Cardiac muscle cell (in vitro differentiated cells and primary cell): ENCODE data around the gene RBM18. TPM values are rescaled to one million over a fixed set of nuclear protein-coding genes. Genes with fewer than 3 reads are reported as not detected.
A peak's percentile ranks its signal among the peaks of the same experiment; 100 is the strongest.

Source experiments
- DNase-seq, 2 donors: peaks; one replicate each; pipeline versions ENCODE4 v3.0.0 to v3.0.0-alpha.2; 2010 to 2017; ENCODE audit warnings: low read depth in 1 of 2, low spot score in 1 of 2
- H3K27ac ChIP-seq: fragments of 200-600 bp; sonication (generic); 2 replicates; pipeline ENCODE4 v1.5.1; 2016
- H3K27me3 ChIP-seq: fragments of 200-600 bp; sonication (generic); 2 replicates; pipeline ENCODE4 v1.6.0; 2016; ENCODE audit warnings: control low read depth
- H3K36me3 ChIP-seq: fragments of 200-600 bp; sonication (generic); 2 replicates; pipeline ENCODE4 v1.5.1; 2016; ENCODE audit warnings: control low read depth
- H3K4me1 ChIP-seq: fragments of 200-600 bp; sonication (generic); 2 replicates; pipeline ENCODE4 v1.8.1; 2017; ENCODE audit warnings: low read depth, mild to moderate bottlenecking, mixed run types
- H3K4me3 ChIP-seq: fragments of 200-600 bp; sonication (generic); 2 replicates; pipeline ENCODE4 v1.5.1; 2016; ENCODE audit warnings: mild to moderate bottlenecking
- H3K9me3 ChIP-seq: fragments of 200-600 bp; sonication (generic); 2 replicates; pipeline ENCODE4 v1.5.1; 2017; ENCODE audit warnings: low read depth, mild to moderate bottlenecking, control low read depth
- polyA plus RNA-seq: library from polyadenylated mRNA; unstranded; fragments of >200 nt; fragmentation: Nextera tagmentation; extraction: Ambion mirVana; gene quantifications from 2 replicates; pipeline ENCODE4 v1.2.1, GENCODE V29; 2016
- total RNA-seq: library from RNA; depleted of rRNA; stranded (reverse); fragments of >200 nt; gene quantifications from 2 replicates; pipeline ENCODE4 v1.2.3, GENCODE V29; 2016
- TF ChIP-seq, protein P1 (sequence below): IDR thresholded peaks from 2 replicates; pipeline ENCODE4 v1.5.1; 2012; ENCODE audit warnings: low read depth, mild to moderate bottlenecking, low read length

The RBM18 gene
- total and polyA plus RNA-seq, 2 experiments from 2014 or later, result 5.4 to 16.7 TPM

- H3K36me3 ChIP-seq, result peaks cover 7% of the 10 kb centered on the region
- no peaks in the 10 kb centered on the region for H3K9me3 ChIP-seq
- peaks cover 8% of the 10 kb centered on the region for H3K4me1 ChIP-seq
- TF ChIP-seq, protein P1, sequence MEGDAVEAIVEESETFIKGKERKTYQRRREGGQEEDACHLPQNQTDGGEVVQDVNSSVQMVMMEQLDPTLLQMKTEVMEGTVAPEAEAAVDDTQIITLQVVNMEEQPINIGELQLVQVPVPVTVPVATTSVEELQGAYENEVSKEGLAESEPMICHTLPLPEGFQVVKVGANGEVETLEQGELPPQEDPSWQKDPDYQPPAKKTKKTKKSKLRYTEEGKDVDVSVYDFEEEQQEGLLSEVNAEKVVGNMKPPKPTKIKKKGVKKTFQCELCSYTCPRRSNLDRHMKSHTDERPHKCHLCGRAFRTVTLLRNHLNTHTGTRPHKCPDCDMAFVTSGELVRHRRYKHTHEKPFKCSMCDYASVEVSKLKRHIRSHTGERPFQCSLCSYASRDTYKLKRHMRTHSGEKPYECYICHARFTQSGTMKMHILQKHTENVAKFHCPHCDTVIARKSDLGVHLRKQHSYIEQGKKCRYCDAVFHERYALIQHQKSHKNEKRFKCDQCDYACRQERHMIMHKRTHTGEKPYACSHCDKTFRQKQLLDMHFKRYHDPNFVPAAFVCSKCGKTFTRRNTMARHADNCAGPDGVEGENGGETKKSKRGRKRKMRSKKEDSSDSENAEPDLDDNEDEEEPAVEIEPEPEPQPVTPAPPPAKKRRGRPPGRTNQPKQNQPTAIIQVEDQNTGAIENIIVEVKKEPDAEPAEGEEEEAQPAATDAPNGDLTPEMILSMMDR, result no peak
- no peak overlapping the region for H3K4me3 ChIP-seq
- H3K27ac ChIP-seq, result no peak overlapping the region
- DNase-seq, result no peak
- H3K27me3 ChIP-seq, result no peaks in the 10 kb centered on the region
Measured at GRCh38 chr9:122302237-122303093, 37.8 kb upstream of the RBM18 start.

GRCh38 chr9:122297512-122297911 is 32.9 kb upstream of the RBM18 start:
- H3K4me1 ChIP-seq, result peaks cover 7% of the 10 kb centered on the region
- peaks cover 7% of the 10 kb centered on the region for H3K36me3 ChIP-seq
- no peak overlapping the region for H3K27ac ChIP-seq
- H3K9me3 ChIP-seq, result no peaks in the 10 kb centered on the region
- DNase-seq, result no peak
- no peak overlapping the region for H3K4me3 ChIP-seq
- TF ChIP-seq, protein P1, result no peak
- no peaks in the 10 kb centered on the region for H3K27me3 ChIP-seq

DNA sequence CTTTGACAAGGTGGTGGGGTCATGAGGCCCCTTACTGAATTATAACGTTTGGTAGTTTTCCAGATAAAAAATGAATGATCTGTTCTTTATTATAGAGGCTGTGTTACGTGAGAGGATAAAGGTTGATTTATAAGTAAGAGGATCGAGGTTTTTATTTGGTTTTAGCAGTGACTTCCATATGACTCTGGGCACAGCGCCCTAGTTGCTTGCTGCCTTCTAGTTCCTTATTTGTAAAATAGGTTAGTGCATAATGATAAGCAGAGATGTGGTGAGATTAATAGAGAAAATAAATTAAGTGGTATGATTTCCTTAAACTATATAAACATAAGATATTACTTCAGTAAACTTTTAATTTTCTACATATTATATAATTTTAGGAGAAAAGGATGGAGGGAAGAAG is 29.9 kb upstream of the RBM18 start:
- Histone ChIP-seq H3K27ac (peak overlapping the region; percentile 57), H3K4me3 (no peak overlapping the region), H3K27me3 (no peaks in the 10 kb centered on the region), H3K36me3 (peaks cover 12% of the 10 kb centered on the region), H3K9me3 (no peaks in the 10 kb centered on the region), H3K4me1 (peaks cover 15% of the 10 kb centered on the region)
- TF ChIP-seq, protein P1, result no peak
- DNase-seq, result no peak

- Histone ChIP-seq H3K36me3 (peaks cover 22% of the 10 kb centered on the region), H3K9me3 (no peaks in the 10 kb centered on the region), H3K27me3 (no peaks in the 10 kb centered on the region), H3K4me3 (no peak overlapping the region), H3K27ac (no peak overlapping the region), H3K4me1 (peaks cover 16% of the 10 kb centered on the region)
- TF ChIP-seq, protein P1, result no peak
- DNase-seq, result no peak
Measured at GRCh38 chr9:122291458-122291857, 26.8 kb upstream of the RBM18 start.

DNA sequence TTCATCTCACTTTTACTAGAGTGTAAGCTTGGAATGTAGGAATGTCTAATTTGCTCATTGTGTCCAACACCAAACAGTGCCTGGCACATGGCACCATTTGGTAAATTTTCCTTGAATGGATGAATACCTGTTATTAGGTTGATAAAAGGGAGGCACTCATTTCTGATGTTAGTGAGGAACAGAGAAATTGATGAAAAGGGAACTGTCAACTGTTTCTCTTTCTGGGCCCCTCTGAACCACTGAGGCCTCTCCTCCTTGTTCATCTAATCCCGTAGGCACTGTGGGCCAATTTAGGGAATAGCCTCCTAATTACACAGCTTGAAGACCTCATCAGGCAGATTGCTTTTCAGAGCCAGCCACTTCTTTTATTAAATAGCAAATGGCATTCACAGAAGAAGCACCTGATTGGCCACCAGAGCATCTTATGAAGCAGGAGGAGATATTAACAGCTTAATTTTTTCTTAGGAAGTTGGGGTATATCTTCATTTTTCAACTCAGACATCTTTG is 22.6 kb upstream of the RBM18 start:
- peaks cover 9% of the 10 kb centered on the region for H3K4me1 ChIP-seq
- H3K4me3 ChIP-seq, result no peak overlapping the region
- TF ChIP-seq, protein P1, result no peak
- no peaks in the 10 kb centered on the region for H3K9me3 ChIP-seq
- H3K27me3 ChIP-seq, result no peaks in the 10 kb centered on the region
- no peak for DNase-seq
- no peak overlapping the region for H3K27ac ChIP-seq
- H3K36me3 ChIP-seq, result peaks cover 38% of the 10 kb centered on the region
